Measurements from ENCODE around the gene ANXA7.
"Not testable (repeated sequence)": the region's sequence is repeated elsewhere in the genome, so short reads cannot be mapped to it uniquely, and the experiment has no call there.

Gene ANXA7

DNA sequence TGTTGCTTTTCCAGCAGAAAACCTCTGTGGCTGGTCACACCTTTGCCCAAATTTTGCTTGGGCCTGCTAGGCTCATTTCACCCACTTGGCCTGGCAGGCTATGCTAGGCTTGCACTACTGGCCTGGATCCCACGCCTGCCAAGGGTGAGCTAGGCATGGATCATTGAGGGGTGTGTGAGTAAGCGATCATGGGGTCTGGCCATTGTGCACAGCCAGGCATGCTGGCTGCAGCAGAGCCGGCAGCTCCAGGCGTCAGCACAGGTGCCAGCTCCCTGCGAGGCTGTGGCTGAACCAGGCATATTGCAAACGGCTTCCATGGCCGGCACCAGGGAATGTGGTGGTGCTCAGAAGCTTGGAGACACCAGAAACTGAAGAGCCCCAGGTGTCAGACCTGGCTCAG, 74.4 kb downstream of the ANXA7 start:
- no peak for DNase-seq (ENCODE audit: low read depth in 2 of 2)

DNA sequence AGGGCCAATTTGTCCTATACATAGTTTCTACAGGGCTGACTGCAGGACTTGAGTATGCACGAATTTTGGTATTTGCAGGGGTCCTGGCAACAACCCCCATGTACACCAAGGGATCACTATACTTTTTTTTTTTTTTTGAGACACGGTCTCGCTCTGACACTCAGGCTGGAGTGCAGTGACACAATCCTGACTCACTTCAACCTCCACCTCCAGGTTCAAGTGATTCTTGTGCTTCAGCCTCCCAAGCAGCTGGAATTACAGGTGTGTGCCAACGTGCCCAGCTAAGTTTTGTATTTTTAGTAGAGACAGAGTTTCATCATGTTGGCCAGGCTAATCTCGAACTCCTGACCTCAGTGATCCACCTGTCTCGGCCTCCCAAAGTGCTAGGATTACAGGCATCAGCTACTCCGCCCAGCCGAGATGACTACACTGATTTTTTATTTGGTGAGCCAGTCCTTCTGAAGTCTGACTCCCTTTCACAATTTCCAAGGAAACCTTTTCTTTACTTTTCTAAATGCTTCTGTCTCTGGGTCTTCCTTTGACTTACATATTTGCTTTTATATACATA, 75.0 kb downstream of the ANXA7 start:
- no peak for DNase-seq (ENCODE audit: low read depth in 2 of 2)

DNA sequence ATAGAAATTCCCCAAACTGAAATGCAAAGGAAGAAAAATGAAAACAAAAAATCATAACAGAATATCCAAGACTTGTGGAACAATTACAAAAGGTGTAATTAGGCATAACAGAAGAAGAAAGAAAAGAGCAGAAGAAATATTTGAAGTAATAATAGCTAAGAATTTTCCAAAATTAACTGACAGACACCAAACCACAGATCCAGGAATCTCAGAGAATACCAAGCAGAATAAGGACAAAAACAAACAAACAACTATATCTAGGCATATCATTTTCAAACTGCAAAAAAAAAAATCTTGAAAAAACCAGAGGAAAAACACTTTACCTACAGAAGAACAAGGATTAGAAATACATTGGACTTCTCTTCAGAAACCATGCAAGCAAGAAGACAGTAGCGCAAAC, 80.7 kb downstream of the ANXA7 start:
- no peak for DNase-seq (ENCODE audit: low read depth in 2 of 2)

DNA sequence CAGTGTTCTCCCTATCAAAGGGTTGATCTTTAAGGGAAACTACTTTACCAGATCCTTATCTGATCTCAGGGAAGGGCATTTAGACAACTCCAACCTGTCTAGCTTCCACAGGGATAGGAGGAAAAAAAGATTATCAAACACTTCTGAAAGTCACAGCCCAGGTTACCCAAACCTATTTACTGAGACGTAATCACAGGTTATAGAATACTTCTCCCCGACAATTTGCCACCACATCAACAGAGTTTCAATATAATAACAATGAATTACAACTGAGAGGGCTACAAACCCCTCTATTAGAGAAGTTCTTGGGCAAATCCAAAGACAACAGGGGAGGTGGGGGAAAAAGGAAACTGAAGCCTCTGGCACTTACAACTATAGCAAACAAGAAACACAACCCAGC, 81.5 kb downstream of the ANXA7 start:
- DNase-seq (ENCODE audit: low read depth in 2 of 2), result no peak

DNA sequence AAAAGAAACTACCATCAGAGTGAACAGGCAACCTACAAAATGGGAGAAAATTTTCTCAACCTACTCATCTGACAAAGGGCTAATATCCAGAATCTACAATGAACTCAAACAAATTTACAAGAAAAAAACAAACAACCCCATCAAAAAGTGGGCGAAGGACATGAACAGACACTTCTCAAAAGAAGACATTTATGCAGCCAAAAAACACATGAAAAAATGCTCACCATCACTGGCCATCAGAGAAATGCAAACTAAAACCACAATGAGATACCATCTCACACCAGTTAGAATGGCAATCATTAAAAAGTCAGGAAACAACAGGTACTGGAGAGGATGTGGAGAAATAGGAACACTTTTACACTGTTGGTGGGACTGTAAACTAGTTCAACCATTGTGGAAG, 85.3 kb downstream of the ANXA7 start:
- not testable (repeated sequence) for DNase-seq (ENCODE audit: low read depth in 2 of 2)

DNA sequence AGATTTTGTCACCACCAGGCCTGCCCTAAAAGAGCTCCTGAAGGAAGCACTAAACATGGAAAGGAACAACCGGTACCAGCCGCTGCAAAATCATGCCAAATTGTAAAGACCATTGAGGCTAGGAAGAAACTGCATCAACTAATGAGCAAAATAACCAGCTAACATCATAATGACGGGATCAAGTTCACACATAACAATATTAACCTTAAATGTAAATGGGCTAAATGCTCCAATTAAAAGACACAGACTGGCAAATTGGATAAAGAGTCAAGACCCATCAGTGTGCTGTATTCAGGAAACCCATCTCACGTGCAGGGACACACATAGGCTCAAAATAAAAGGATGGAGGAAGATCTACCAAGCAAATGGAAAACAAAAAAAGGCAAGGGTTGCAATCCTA, 88.6 kb downstream of the ANXA7 start:
- not testable (repeated sequence) for DNase-seq (ENCODE audit: low read depth in 2 of 2)

Measured in stimulated activated CD8-positive, alpha-beta memory T cell treated with anti-CD3 and anti-CD28 coated beads, Interleukin-15, amount 100 ng/mL, for 4 hours (primary cell).